Kidney (tissue), 14 donors: Measurements from ENCODE around the gene ECHS1. TPM values are rescaled to one million over a fixed set of nuclear protein-coding genes. Genes with fewer than 3 reads are reported as not detected.

Source experiments
- DNase-seq, 5 donors: peaks; one replicate each; pipeline ENCODE4 v3.0.0-alpha.2; 2013 to 2020
- FAIRE-seq: peaks from 2 replicates; lab custom pipeline; 2012; peaks lifted over from hg19 to GRCh38; lab: Jason Lieb, UNC
- H3K27ac ChIP-seq, 2 donors: one replicate each; pipeline ENCODE4 v1.7.0; 2013; ENCODE audit warnings: low read depth in 2 of 2, low read length in 2 of 2, inconsistent platforms in 1 of 2
- H3K27me3 ChIP-seq: one replicate; pipeline ENCODE4 v1.7.1; 2013; ENCODE audit warnings: low read length, inconsistent platforms; ENCODE audit not compliant: control insufficient read depth, insufficient read depth
- H3K36me3 ChIP-seq, 3 donors: one replicate each; pipeline versions ENCODE4 v1.7.0 to v1.7.1; 2013; ENCODE audit warnings: low read length in 3 of 3, control low read depth in 1 of 3, inconsistent platforms in 1 of 3; ENCODE audit not compliant: insufficient read depth in 3 of 3, control insufficient read depth in 2 of 3
- H3K4me1 ChIP-seq, 3 donors: one replicate each; pipeline versions ENCODE4 v1.7.0 to v1.7.1; 2013; ENCODE audit warnings: low read length in 3 of 3, inconsistent platforms in 1 of 3, low read depth in 1 of 3; ENCODE audit not compliant: control insufficient read depth in 2 of 3, insufficient read depth in 2 of 3
- H3K4me3 ChIP-seq, 3 donors: one replicate each; pipeline versions ENCODE4 v1.7.0 to v1.8.1; 2013; ENCODE audit warnings: low read length in 3 of 3, control low read depth in 1 of 3, inconsistent platforms in 1 of 3
- H3K9ac ChIP-seq, 3 donors: one replicate each; pipeline versions ENCODE4 v1.7.0 to v1.7.1; 2013; ENCODE audit warnings: low read length in 3 of 3, control low read depth in 1 of 3, inconsistent platforms in 1 of 3
- H3K9me3 ChIP-seq, 3 donors: one replicate each; pipeline versions ENCODE4 v1.7.0 to v1.7.1; 2013; ENCODE audit warnings: low read length in 3 of 3, control low read depth in 1 of 3, inconsistent platforms in 1 of 3; ENCODE audit not compliant: control insufficient read depth in 2 of 3, insufficient read depth in 1 of 3
- intact Hi-C: fragments of 100-400 bp; cut with DNase I; formaldehyde crosslinking; loops from one replicate; pipeline ENCODE4 v1.11.1; 2022
- polyA plus RNA-seq: library from polyadenylated mRNA; stranded (reverse); fragments of 350-450 nt; fragmentation: Illumina TruSeq; extraction: RNeasy Lipid Tissue Mini Kit (QIAGEN cat#74804); gene quantifications from one replicate; pipeline ENCODE4 v1.2.3, GENCODE V29; 2014; ENCODE audit warnings: low read depth, low replicate concordance; ENCODE audit not compliant: insufficient read depth
- total RNA-seq: library from RNA; stranded (reverse); fragmentation: NEBNext Ultra II Directional; extraction: Animal tissue kit (Norgen Biotek cat#: 25700); gene quantifications from one replicate; pipeline ENCODE4 v1.2.1, GENCODE V29; 2021
- TF ChIP-seq, protein P1 (sequence below): IDR thresholded peaks from 3 replicates; pipeline ENCODE4 v1.5.1; 2012; ENCODE audit warnings: mild to moderate bottlenecking, moderate library complexity, borderline replicate concordance; ENCODE audit not compliant: insufficient read depth; ENCODE audit errors: extremely low read depth
- donor health status: control.
- donor health status: control.
- donor health status: control.
- donor health status: control.
- donor health status: control.
- donor health status: DM: yes; HTN: yes; CAD: no.
- donor health status: Normal renal cell carcinoma (clear cell type).

Gene ECHS1
- total and polyA plus RNA-seq, 2 donors from 2014 or later, result 85.6 to 599 TPM

- no peaks in the 10 kb centered on the region for H3K36me3 ChIP-seq
- H3K27me3 ChIP-seq, result no peaks in the 10 kb centered on the region
- no peak overlapping the region for H3K9ac ChIP-seq
- no peaks in the 10 kb centered on the region for H3K9me3 ChIP-seq
- no peak overlapping the region for H3K27ac ChIP-seq
- no peak for DNase-seq
- TF ChIP-seq, protein P1, sequence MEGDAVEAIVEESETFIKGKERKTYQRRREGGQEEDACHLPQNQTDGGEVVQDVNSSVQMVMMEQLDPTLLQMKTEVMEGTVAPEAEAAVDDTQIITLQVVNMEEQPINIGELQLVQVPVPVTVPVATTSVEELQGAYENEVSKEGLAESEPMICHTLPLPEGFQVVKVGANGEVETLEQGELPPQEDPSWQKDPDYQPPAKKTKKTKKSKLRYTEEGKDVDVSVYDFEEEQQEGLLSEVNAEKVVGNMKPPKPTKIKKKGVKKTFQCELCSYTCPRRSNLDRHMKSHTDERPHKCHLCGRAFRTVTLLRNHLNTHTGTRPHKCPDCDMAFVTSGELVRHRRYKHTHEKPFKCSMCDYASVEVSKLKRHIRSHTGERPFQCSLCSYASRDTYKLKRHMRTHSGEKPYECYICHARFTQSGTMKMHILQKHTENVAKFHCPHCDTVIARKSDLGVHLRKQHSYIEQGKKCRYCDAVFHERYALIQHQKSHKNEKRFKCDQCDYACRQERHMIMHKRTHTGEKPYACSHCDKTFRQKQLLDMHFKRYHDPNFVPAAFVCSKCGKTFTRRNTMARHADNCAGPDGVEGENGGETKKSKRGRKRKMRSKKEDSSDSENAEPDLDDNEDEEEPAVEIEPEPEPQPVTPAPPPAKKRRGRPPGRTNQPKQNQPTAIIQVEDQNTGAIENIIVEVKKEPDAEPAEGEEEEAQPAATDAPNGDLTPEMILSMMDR, result no peak
- peaks cover 0 to 9% (median 0%) of the 10 kb centered on the region in 3 donors for H3K4me1 ChIP-seq
- no peak overlapping the region for H3K4me3 ChIP-seq
- no peak for FAIRE-seq
- intact Hi-C loops, result no loop called here
Observed at GRCh38 chr10:133354672-133355240, 18.4 kb downstream of the ECHS1 start.

GRCh38 chr10:133353988-133354605 is 19.1 kb downstream of the ECHS1 start:
- H3K36me3 ChIP-seq, result no peaks in the 10 kb centered on the region
- intact Hi-C loops, result no loop called here
- H3K9me3 ChIP-seq, result no peaks in the 10 kb centered on the region
- no peak overlapping the region for H3K9ac ChIP-seq
- TF ChIP-seq, protein P1, result no peak
- no peak overlapping the region for H3K4me3 ChIP-seq
- FAIRE-seq (no peak), DNase-seq (no peak)
- no peak overlapping the region for H3K27ac ChIP-seq
- peaks cover 0 to 9% (median 0%) of the 10 kb centered on the region in 3 donors for H3K4me1 ChIP-seq
- H3K27me3 ChIP-seq, result no peaks in the 10 kb centered on the region

GRCh38 chr10:133353202-133353959 is 19.8 kb downstream of the ECHS1 start:
- H3K27ac ChIP-seq, result no peak overlapping the region
- intact Hi-C loops, result no loop called here
- DNase-seq, result no peak
- H3K27me3 ChIP-seq, result no peaks in the 10 kb centered on the region
- H3K9ac ChIP-seq, result no peak overlapping the region
- TF ChIP-seq, protein P1, result no peak
- FAIRE-seq, result no peak
- H3K36me3 ChIP-seq, result no peaks in the 10 kb centered on the region
- peaks cover 0 to 9% (median 0%) of the 10 kb centered on the region in 3 donors for H3K4me1 ChIP-seq
- no peak overlapping the region for H3K4me3 ChIP-seq
- H3K9me3 ChIP-seq, result no peaks in the 10 kb centered on the region
